GM12878 (cell line): ENCODE data around the gene RASGEF1B. TPM values are rescaled to one million over a fixed set of nuclear protein-coding genes. Genes with fewer than 3 reads are reported as not detected.

Experiments used
- ATAC-seq: fragments of 200-7000 bp; cut with Tn5 transposase; 3 replicates; pipeline ENCODE4 v1.9.1; 2020; ENCODE audit warnings: mild to moderate bottlenecking, moderate library complexity
- BruUV-seq: library from RNA; stranded (reverse); fragments of 400-500 nt; replicated peaks from 2 replicates; lab custom pipeline; 2021; lab: Mats Ljungman, UMichigan
- CTCF ChIA-PET: fragments of 300-600 bp; sonication (Branson Sonifier 250); formaldehyde crosslinking; extraction: SDS; loops from one replicate; lab custom pipeline; 2021; ENCODE audit warnings: inconsistent platforms; lab: Yijun Ruan, JAX
- POLR2A ChIA-PET: fragments of 350-600 bp; formaldehyde crosslinking; extraction: SDS; loops from one replicate; lab custom pipeline; 2021; ENCODE audit warnings: inconsistent platforms; lab: Charles Lee
- RAD21 ChIA-PET: fragments of 300-600 bp; sonication (Branson Sonifier 250); formaldehyde crosslinking; loops from one replicate; lab custom pipeline; 2023; ENCODE audit warnings: antibody characterized with exemption; ENCODE audit not compliant: unreplicated experiment; lab: Charles Lee
- SMC1A ChIA-PET: fragments of 300-600 bp; sonication (Branson Sonifier 250); formaldehyde crosslinking; loops from one replicate; lab custom pipeline; 2023; ENCODE audit not compliant: unreplicated experiment, uncharacterized antibody; lab: Charles Lee
- DNase-seq: peaks from one replicate; pipeline ENCODE4 v3.0.0-alpha.2; 2011; ENCODE audit warnings: low read depth, low spot score
- FAIRE-seq: peaks from 3 replicates; lab custom pipeline; 2011; peaks lifted over from hg19 to GRCh38; lab: Jason Lieb, UNC
- H2AFZ ChIP-seq: 2 replicates; pipeline ENCODE4 v1.6.0; 2011; ENCODE audit warnings: low read depth, low read length, control low read depth; ENCODE audit not compliant: control insufficient read depth
- H3K27ac ChIP-seq: 2 replicates; pipeline ENCODE4 v1.5.1; 2011; ENCODE audit warnings: control low read depth; ENCODE audit not compliant: control insufficient read depth, insufficient read depth
- H3K27me3 ChIP-seq, 2 experiments: replicated peaks in 1 of 2; 2 replicates each; pipeline versions ENCODE4 v1.6.0 to v1.6.1; 2011; ENCODE audit warnings: low read length in 1 of 2; ENCODE audit not compliant: control insufficient read depth in 2 of 2, insufficient read depth in 2 of 2
- H3K36me3 ChIP-seq, 2 experiments: 2 replicates each; pipeline ENCODE4 v1.5.1; 2011; ENCODE audit warnings: low read length in 1 of 2; ENCODE audit not compliant: control insufficient read depth in 2 of 2, insufficient read depth in 2 of 2
- H3K4me1 ChIP-seq: 2 replicates; pipeline ENCODE4 v1.6.1; 2011; ENCODE audit warnings: mild to moderate bottlenecking, low read length, moderate library complexity, mixed read lengths; ENCODE audit not compliant: control insufficient read depth, insufficient read depth
- H3K4me2 ChIP-seq: 2 replicates; pipeline ENCODE4 v1.6.0; 2011; ENCODE audit warnings: control low read depth; ENCODE audit not compliant: control insufficient read depth, insufficient read depth
- H3K4me3 ChIP-seq: fragments of 200-600 bp; sonication (generic); 2 replicates; pipeline ENCODE4 v1.5.1; 2016
- H3K79me2 ChIP-seq: 2 replicates; pipeline ENCODE4 v1.6.0; 2011; ENCODE audit warnings: low read length; ENCODE audit not compliant: control insufficient read depth, insufficient read depth
- H3K9ac ChIP-seq: 2 replicates; pipeline ENCODE4 v1.8.0; 2011; ENCODE audit warnings: low read length, control low read depth, mixed read lengths; ENCODE audit not compliant: control insufficient read depth, insufficient read depth
- H3K9me3 ChIP-seq: replicated peaks from 3 replicates; pipeline ENCODE4 v1.5.1; 2011; ENCODE audit warnings: mild to moderate bottlenecking, low read length; ENCODE audit not compliant: control insufficient read depth, insufficient read depth
- H4K20me1 ChIP-seq: 2 replicates; pipeline ENCODE4 v1.6.0; 2011; ENCODE audit not compliant: control insufficient read depth, insufficient read depth
- BCLAF1 ChIP-seq: fragments of 450-650 bp; IDR thresholded peaks from 2 replicates; pipeline ENCODE4 v1.6.1; 2017; ENCODE audit warnings: antibody characterized with exemption, mild to moderate bottlenecking, moderate library complexity
- CBX5 ChIP-seq: sonication (generic); IDR thresholded peaks from 2 replicates; pipeline ENCODE4 v1.6.1; 2016; ENCODE audit warnings: low read depth, moderate library complexity, mild to moderate bottlenecking, inconsistent platforms
- EED ChIP-seq: sonication (generic); IDR thresholded peaks from 2 replicates; pipeline ENCODE4 v1.6.1; 2016; ENCODE audit warnings: antibody characterized with exemption, low read depth
- EP300 ChIP-seq, 2 experiments: fragments of 150-350 bp in 1 of 2; IDR thresholded peaks; 2 replicates each; pipeline ENCODE4 v1.6.1; 2011 to 2012; ENCODE audit warnings: low read depth in 2 of 2, low read length in 2 of 2, borderline replicate concordance in 1 of 2, improper control_type of control experiment in 1 of 2, inconsistent platforms in 1 of 2; ENCODE audit not compliant: control insufficient read depth in 1 of 2
- FOXM1 ChIP-seq: IDR thresholded peaks from 2 replicates; pipeline ENCODE4 v1.6.1; 2012; ENCODE audit warnings: low read depth, mild to moderate bottlenecking, inconsistent platforms, low read length, moderate library complexity
- KLF5 ChIP-seq: fragments of 450-650 bp; IDR thresholded peaks from 2 replicates; pipeline ENCODE4 v1.6.1; 2014; ENCODE audit warnings: mild to moderate bottlenecking; ENCODE audit not compliant: partially characterized antibody
- LARP7 ChIP-seq: fragments of 450-650 bp; IDR thresholded peaks from 2 replicates; pipeline ENCODE4 v1.6.1; 2017; ENCODE audit warnings: mild to moderate bottlenecking
- MYC ChIP-seq: IDR thresholded peaks from 2 replicates; pipeline ENCODE4 v1.6.1; 2011; ENCODE audit warnings: mild to moderate bottlenecking, low read length, moderate library complexity, inconsistent platforms; ENCODE audit not compliant: insufficient read depth, insufficient replicate concordance, insufficient read length, severe bottlenecking
- NBN ChIP-seq: fragments of 450-650 bp; IDR thresholded peaks from 2 replicates; pipeline ENCODE4 v1.6.1; 2016
- PBX3 ChIP-seq: IDR thresholded peaks from 2 replicates; pipeline ENCODE4 v1.6.1; 2011; ENCODE audit warnings: mild to moderate bottlenecking, low read depth, low read length, moderate library complexity; ENCODE audit not compliant: insufficient replicate concordance
- RAD21 ChIP-seq: IDR thresholded peaks from 2 replicates; pipeline ENCODE4 v1.6.1; 2011; ENCODE audit warnings: mild to moderate bottlenecking, low read depth, low read length, moderate library complexity; ENCODE audit not compliant: insufficient read depth
- RELB ChIP-seq: fragments of 450-650 bp; IDR thresholded peaks from 2 replicates; pipeline ENCODE4 v1.6.1; 2017; ENCODE audit warnings: low read depth, mild to moderate bottlenecking, moderate library complexity
- SIN3A ChIP-seq: IDR thresholded peaks from 2 replicates; pipeline ENCODE4 v1.6.1; 2012; ENCODE audit warnings: low read depth, low read length, improper control_type of control experiment
- SMC3 ChIP-seq: IDR thresholded peaks from 2 replicates; pipeline ENCODE4 v1.6.1; 2011; ENCODE audit warnings: low read length, improper control_type of control experiment, borderline replicate concordance
- TCF3 ChIP-seq: IDR thresholded peaks from 2 replicates; pipeline ENCODE4 v1.6.1; 2012; ENCODE audit warnings: low read depth, mild to moderate bottlenecking, low read length, borderline replicate concordance; ENCODE audit not compliant: insufficient read depth
- YY1 ChIP-seq: IDR thresholded peaks from 2 replicates; pipeline ENCODE4 v1.6.1; 2011; ENCODE audit warnings: low read depth, mild to moderate bottlenecking, low read length
- WGBS: methylation state at CpG from one replicate; pipeline ENCODE4 v1.1.6; 2016; ENCODE audit warnings: low lambda C conversion rate; ENCODE audit not compliant: insufficient replicate concordance, insufficient coverage; ENCODE audit errors: missing lambda C conversion rate; 5-methylcytosine and 5-hydroxymethylcytosine counted together
- in situ Hi-C: fragments of 300-500 bp; cut with MboI; formaldehyde crosslinking; loops from 9 replicates; pipeline ENCODE4 v1.14.3; 2018; ENCODE audit warnings: mixed read lengths
- intact Hi-C: fragments of 100-400 bp; cut with micrococcal nuclease; formaldehyde crosslinking; loops from one replicate; pipeline ENCODE4 v1.14.2; 2022; ENCODE audit not compliant: unreplicated experiment
- polyA plus RNA-seq, 11 experiments: library from polyadenylated mRNA; depleted of rRNA in 4 of 11; unstranded in 6 of 11; stranded (reverse) in 5 of 11; fragments of >200 nt; fragmentation: Nextera tagmentation in 4 of 11; fragmentation: Illumina TruSeq in 1 of 11; extraction: Ambion mirVana in 4 of 11; extraction: Trizol in 1 of 11; gene quantifications; 1 replicate in 1 of 11; 2 replicates in 10 of 11; pipeline versions ENCODE4 v1.2.1 to v1.2.3, GENCODE V29; 2011 to 2016; ENCODE audit warnings: inconsistent platforms in 2 of 11, missing spikeins in 2 of 11, low read depth in 1 of 11
- total RNA-seq, 4 experiments: library from RNA; depleted of rRNA in 3 of 4; stranded (reverse); fragments of >200 nt in 3 of 4; fragmentation: Illumina TruSeq in 1 of 4; extraction: Trizol in 1 of 4; gene quantifications; 2 replicates each; pipeline versions ENCODE4 v1.2.1 to v1.2.3, GENCODE V29; 2013 to 2021

RASGEF1B gene
- total and polyA plus RNA-seq, 10 of the 15 experiments (the other 5 are each of a cell fraction or from before 2014, with no cell fraction given): 0.03 to 0.24 (median 0.10) TPM; not detected in 2

- TF ChIP-seq RELB (no peak), MYC (no peak)
Observed at GRCh38 chr4:81467672-81467964, 4.1 kb downstream of the RASGEF1B start (continued).

- in situ Hi-C loops: loop anchor here (5.0 kb wide), 2 partner anchors 375 to 735 kb away; no protein-coding TSS in a partner anchor
- CTCF ChIA-PET: interaction anchor here (0.6 to 5.1 kb wide), 52 partner anchors 9 to 806 kb away, joined by 3 to 114 read pairs (median 3); no protein-coding TSS in a partner anchor
- SMC1A ChIA-PET: interaction anchor here (0.6 to 9.1 kb wide), 33 partner anchors 8 to 803 kb away, joined by 3 to 110 read pairs (median 3); no protein-coding TSS in a partner anchor
- TF ChIP-seq LARP7 (no peak), CBX5 (no peak), NBN (no peak), PBX3 (no peak), EED (no peak), SIN3A (no peak), TCF3 (no peak), RAD21 (peak; percentile 100), EP300 (IDR thresholded peaks at IDR 0.05; ENCODE audit: borderline replicate concordance in 1 of 2, control insufficient read depth in 1 of 2, low read depth in 2 of 2, low read length in 2 of 2) (no peak), YY1 (peak; percentile 19; the same call in 1 of the 2 replicates), FOXM1 (peak; percentile 56; the same call in 1 of the 2 replicates), BCLAF1 (no peak), SMC3 (peak; percentile 96), KLF5 (no peak)
Observed at GRCh38 chr4:81466841-81467671, 4.7 kb downstream of the RASGEF1B start.

More at GRCh38 chr4:81466841-81467671, 4.7 kb downstream of the RASGEF1B start:
- H4K20me1 ChIP-seq: no peaks in the 10 kb centered on the region
- no peak for ATAC-seq
- BruUV-seq: no TSS peak
- DNase-seq: peak; percentile 11
- peaks cover 8% of the 10 kb centered on the region for H3K4me1 ChIP-seq
- intact Hi-C loops: loop anchor here (1.0 to 10.0 kb wide), 8 partner anchors 60 to 802 kb away; no protein-coding TSS in a partner anchor
- H3K36me3 ChIP-seq: no peaks in the 10 kb centered on the region
- H2AFZ ChIP-seq: no peak overlapping the region
- H3K4me2 ChIP-seq: no peak overlapping the region
- POLR2A ChIA-PET: no interaction called here
- WGBS: 20% methylated on average over 5 of the region's 5 CpGs
- H3K27me3 ChIP-seq: peaks cover 4 to 9% of the 10 kb centered on the region in 2 experiments
- RAD21 ChIA-PET: interaction anchor here (0.5 to 6.8 kb wide), 18 partner anchors 14 to 894 kb away, joined by 3 to 77 read pairs (median 4); no protein-coding TSS in a partner anchor
- no peak overlapping the region for H3K27ac ChIP-seq
- H3K79me2 ChIP-seq: no peaks in the 10 kb centered on the region
- FAIRE-seq: peak; percentile 84
- H3K9me3 ChIP-seq: no peaks in the 10 kb centered on the region
- no peak overlapping the region for H3K4me3 ChIP-seq
- H3K9ac ChIP-seq: no peak overlapping the region
